ENCODE results near the gene METTL5.
"Not testable (repeated sequence)": the region's sequence is repeated elsewhere in the genome, so short reads cannot be mapped to it uniquely, and the experiment has no call there.

Gene METTL5

DNA sequence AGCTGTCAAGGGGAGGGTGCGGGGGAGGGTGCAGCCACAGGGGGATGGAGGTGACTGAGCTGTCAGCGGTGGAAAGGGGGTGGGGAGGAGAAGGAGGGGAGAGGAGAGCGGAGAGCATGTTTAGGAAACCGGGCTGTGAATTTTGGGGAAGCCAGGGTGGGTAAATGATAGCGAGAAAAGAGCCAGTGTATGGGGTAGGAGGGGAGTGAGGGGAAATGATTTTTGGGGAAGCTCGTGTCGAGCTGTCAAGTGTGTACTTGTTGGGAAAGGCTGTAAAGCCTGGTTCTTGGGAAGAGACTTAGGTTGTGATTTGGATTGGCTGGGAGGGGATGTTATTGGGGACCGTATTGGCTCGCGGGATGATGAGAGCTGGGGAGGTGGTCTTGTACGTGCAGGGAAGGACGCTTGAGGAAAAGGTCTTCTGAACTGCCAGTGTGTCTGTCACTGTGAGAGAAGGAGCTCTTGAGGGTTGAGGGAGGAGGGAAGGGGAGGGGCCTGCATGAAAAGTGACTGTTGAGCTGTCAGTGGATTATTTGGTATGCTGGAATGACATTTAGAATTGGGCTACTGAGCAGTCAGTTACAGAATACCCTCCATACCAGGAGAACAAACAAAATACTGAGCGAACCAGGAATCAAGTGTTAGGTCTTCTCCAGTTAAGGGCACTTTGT, 3.6 kb upstream of the METTL5 start:
- peak; percentile 25 for DNase-seq

DNA sequence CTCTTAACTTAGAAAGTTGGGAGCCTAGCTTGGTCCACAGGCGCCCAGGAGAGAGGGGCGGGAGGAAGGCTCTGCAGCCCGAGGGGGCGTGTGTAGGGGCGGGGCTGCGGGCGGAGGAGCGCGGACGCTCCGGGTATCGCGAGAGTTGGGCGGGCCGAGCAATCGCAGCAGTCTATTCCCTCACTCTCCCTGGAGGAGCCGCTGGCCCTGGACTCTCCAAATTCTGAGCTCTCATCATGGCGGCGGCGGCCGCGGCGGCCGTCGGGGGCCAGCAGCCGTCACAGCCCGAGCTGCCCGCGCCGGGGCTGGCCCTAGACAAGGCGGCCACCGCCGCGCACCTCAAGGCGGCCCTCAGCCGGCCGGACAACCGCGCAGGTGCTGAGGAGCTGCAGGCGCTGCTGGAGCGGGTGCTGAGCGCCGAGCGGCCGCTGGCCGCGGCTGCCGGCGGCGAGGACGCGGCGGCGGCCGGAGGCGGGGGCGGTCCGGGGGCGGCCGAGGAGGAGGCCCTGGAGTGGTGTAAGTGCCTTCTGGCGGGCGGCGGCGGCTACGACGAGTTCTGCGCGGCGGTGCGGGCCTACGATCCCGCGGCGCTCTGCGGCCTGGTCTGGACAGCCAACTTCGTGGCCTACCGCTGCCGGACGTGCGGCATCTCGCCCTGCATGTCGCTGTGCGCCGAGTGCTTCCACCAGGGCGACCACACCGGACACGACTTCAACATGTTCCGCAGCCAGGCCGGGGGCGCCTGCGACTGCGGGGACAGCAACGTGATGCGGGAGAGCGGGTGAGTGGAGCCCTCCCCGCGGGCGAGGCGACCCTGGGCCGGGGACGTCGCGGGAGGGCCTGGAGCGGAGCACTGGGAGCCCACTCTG, 2.8 kb upstream of the METTL5 start, which contains the start of gene UBR3:
TSS of gene UBR3 (plus strand) at position 183 of the 869 bp plus-strand sequence. CDS start at position 237, 54 bp downstream.
- DNase-seq: peak; percentile 90

DNA sequence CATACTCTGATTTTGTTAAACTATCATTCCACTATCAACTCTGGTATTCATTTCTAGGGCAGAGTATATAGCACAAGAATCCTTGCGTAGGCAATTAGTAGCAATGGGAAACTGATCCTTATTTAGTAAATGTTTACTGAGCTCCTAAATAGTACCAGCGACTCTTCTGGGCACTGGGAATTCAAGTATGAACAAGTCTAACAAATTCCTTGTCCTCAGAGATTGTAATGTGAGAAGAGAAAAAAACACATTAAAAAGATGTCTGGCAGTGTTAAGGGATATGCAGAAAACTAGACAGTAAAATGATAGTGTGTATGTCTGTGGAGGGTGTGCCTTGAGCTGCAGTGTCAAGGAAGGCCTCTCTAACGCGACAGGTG, 721 bp downstream of the METTL5 start:
- DNase-seq: no peak

DNA sequence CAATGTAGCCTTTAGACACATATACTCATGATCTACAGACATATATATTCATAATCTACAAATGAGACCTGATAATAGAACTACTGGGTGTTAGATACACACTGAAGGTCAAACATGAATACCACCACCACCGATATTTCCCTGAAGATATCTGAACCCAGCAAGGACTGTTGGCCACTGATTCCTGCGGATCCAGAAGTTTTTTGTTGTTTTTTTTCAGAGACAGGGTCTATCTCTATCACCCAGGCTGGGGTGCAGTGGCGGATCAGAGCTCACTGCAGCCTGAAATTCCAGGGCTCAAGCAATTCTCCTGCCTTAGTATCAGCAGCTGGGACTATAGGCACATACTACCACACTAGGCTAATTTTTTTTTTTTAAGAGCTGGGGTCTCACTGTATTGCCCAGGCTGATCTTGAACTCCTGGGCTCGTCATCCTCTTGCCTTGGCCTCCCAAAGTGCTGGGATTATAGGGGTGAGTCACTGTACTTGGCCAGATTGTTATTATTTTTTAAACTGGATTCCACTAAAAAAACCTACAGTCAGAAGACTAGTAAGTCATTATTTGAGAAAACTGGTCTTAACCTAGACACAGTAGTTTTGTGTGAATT, 1.8 kb downstream of the METTL5 start:
- no peak for DNase-seq

DNA sequence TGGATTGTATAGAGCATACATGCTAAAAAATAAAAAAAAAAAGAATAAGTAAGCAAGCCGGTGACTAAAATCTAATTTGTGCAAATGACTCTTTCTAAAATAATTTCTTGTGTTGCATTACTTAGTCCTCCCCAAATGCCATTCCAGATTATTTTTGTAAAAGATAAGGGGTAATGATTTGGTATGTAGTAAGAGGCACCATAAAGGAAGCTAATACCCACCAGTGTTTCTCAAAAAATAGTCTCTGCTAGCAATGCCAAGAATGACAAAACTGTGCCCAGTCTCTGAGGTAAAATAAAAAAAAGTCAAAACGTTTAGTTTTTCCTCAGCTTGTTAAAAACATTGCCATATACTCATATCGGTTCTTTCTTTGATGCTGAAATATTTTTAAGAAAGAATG, 2.7 kb downstream of the METTL5 start:
- DNase-seq: no peak

DNA sequence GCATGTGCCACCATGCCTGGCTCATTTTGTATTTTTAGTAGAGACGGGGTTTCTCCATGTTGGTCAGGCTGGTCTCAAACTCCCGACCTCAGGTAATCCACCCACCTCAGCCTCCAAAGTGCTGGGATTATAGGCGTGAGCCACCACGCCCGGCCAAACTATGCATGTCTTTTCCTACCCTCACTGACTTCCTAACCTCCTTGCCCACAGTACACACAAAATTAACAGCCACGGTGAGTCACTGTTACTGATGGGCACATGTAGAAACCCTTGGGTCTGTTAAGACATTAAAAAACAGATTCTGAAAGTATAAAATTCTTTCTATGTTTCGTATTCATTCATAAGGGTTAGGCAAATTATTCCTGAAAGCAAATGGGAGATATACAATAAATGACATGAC, 4.6 kb downstream of the METTL5 start:
- DNase-seq: not testable (repeated sequence)

DNA sequence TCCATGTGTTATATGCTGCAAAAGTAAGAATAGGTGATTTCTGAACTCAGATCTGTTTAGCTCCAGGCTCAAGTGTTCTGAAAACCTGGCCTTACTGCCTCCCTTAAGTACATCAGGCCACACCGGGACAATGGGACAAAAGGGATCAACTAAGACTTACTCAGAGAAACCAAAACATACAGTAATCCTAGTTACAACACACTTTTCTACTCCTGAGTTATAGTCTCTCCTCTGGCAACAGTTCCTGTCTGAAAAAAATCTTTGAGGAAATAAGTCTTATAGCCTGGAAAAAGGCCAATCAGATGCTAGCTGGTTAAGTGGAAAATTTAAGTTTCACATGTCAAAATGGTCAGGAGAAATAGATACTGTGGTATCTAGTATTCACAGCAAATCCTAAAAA, 5.6 kb downstream of the METTL5 start:
- DNase-seq: no peak

DNA sequence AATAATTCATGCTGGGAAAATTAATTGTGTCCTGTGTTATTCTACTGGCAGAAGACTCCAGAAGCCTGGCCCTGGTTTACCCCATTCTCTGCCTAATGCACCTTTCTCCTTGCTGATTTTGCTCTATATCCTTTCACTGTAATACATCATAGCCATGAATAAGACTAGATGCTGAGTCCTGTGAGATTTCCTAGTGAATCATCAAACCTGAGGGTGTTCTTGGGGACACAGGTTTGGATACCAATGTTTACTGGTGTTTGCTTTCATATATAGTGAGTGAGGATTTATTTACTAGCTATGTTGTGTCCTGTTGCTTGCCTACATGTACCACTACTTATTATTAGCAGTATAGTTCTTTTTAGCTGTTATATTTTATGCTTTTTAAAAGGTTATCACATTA, 6.5 kb downstream of the METTL5 start:
- no peak for DNase-seq

DNA sequence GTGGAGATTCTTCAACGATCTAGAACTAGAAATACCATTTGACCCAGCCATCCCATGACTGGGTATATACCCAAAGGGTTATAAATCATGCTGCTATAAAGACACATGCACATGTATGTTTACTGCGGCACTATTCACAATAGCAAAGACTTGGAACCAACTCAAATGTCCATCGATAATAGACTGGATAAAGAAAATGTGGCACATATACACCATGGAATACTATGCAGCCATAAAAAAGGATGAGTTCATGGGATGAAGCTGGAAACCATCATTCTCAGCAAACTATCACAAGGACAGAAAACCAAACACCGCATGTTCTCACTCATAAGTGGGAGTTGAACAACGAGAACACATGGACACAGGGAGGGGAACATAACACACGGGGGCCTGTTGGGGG, 7.3 kb downstream of the METTL5 start:
- DNase-seq: not testable (repeated sequence)

DNA sequence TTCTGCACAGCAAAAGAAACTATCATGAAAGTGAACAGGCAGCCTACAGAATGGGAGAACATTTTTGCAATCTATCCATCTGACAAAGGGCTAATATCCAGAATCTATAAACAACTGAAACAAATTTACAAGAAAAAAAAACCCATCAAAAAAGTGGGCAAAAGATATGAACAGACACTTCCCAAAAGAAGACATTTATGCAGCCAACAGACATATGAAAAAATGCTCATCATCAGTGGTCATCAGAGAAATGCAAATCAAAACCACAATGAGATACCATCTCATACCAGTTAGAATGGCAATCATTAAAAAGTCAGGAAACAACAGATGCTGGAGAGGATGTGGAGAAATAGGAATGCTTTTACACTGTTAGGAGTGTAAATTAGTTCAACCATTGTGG, 7.7 kb downstream of the METTL5 start:
- DNase-seq: not testable (repeated sequence)

DNA sequence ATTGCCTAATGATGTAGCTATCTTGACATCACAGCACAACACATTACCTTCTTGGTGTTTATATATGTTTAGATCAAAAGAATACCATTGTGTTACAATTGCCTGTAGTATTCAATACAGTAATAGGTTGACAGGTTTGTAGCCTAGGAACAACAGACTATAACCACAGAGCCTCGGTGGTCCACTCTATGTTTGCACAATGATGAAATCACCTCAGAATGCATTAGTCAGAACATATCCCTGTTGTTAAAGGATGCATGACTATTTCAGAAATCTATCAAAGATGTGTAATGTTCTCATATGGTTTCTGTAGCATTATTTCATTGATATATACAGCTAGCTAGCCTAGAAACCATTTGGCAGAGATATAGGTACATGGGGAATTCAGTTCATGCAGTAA, 8.9 kb downstream of the METTL5 start:
- peak; percentile 84 for DNase-seq

DNA sequence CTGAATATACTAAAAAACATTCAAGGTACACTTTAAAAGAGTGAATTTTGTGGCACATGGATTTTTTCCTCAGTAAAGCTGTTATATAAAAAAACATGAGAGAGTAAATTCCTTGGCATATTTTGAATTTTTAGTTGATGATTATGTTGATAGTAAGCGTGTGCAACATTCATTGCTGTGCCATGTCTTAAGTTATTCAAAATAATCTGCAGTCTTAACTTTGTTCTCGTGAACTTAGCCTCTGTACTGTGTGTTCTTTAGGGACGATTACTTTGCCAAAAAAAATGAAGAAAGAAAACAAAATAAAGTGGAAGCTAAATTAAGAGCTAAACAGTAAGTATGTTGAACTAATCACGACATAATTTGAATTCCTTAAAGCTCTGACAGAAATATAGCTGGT, 16.5 kb downstream of the METTL5 start:
- no peak for DNase-seq

DNA sequence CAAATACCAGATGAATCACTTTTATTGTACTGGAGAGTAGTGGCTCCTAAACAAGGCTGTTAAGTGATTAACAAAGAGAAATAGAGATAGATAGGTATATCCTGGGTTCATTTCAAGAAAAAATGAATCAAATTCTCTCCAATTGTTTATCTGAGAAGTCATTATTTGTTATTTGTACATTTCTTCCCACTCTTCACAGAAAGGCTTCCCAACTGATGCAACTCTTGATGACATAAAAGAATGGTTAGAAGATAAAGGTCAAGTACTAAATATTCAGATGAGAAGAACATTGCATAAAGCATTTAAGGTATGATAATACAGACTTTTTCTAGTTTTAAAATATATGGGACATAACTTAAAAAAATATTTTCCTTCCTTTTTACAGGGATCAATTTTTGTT, 18.1 kb downstream of the METTL5 start:
- DNase-seq: no peak

DNA sequence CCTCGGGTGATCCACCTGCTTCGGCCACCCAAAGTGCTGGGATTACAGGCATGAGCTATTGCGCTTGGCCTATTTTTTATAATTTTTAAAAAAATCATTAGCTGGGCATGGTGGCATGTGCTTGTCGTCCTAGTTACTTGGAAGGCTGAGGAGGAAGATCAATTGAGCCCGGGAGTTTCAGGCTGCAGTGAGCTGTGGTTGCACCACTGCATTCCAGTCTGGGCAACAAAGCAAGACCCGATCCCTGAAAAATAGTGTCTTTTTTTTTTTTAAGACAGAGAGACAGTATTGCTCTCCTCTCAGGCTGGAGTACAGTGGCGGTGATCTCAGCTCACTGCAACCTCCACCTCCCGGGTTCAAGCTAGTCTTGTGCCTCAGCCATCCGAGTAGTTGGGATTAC, 21.2 kb downstream of the METTL5 start:
- DNase-seq: no peak

DNA sequence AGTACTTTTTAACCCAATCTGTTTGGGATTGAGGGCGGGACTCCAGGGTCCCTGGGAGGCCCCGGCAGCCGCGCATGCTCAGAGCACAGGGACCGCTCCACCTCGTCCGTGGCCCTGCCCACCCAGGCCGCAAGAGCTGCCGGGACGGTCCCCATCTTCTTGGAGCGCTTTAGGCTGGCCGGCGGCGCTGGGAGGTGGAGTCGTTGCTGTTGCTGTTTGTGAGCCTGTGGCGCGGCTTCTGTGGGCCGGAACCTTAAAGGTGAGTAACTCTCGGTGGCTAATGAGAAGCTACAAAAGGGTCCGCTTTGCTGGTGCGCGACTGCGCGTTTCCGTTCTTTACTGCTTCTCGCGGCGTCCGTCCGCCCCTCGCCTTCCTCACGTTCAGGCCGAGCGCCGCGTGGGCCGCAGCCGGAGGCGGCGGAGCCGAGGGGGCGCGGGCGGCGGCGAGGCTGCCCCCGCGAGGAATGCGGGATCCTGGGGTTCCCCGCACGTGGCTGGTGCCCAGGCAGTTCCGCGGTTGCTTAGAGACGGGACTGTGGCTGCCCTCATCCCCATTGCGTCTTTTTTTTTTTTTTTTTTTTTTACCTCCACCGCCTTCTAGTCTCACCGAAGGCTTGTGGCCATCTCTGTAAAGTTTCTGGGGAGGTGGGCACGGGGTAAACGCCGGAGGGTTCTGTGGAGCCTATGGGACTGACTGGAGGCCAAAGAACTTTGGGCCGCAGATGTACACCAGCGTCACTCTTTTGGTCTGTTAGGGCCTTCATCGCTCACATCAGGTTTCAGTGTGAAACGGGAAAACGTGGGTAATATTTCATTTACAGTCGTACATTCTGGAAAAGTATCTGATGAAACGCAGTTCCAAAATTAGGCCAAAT, 25.8 kb downstream of the METTL5 start, which contains the start of gene SSB:
TSS of gene SSB (plus strand) at position 154 of the 875 bp plus-strand sequence. CDS start 2,090 bp downstream, outside the sequence.
- peak; percentile 89 for DNase-seq

DNA sequence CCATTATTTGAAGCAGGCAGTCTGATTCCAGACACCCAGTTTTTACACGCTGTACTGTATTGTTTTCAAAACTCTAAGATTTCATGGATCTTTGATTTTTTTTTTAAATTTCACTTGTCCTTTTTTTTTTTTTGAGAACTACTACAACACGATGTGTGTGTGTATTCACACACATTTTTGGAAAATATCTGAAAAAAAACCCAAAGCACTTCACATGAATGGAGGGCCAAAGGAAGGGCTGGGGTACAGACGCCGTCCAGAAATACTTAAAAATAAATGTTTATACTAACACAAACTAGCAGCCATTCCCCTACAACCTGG, 26.3 kb downstream of the METTL5 start:
- no peak for DNase-seq

DNA sequence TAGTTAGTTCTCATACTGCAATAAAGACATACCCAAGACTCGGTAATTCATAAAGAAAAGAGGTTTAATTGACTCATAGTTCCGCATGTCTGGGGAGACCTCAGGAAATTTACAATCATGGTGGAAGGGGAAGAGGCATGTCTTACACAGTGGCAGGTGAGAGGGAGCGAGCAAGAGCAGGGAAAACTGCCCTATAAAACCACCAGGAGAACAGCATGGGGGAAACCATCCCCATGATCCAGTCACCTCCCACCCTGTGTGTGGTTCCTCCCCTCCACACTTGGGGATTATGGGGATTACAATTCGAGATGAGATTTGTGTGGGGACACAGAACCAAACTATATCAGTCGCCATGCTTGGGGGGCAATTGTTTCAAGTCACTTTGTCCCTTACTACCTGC, 27.1 kb downstream of the METTL5 start:
- DNase-seq: no peak

DNA sequence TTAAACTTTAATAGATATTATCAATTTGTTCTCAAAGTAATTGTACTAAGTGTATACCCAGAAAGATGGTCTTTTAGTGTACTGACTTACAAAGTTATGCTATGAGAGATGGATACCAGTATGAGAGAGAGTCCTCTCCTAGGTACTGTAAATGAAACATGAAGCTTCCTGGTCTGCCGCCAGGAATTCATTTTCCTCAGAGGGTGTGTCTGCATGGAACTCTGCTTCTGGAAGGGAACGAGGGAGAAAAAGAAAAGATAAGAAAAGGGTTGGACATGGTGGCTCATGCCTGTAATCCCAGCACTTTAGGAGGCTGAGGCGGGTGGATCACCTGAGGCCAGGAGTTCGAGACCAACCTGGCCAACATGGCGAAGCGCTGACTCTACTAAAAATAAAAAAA, 28.3 kb downstream of the METTL5 start:
- no peak for DNase-seq

DNA sequence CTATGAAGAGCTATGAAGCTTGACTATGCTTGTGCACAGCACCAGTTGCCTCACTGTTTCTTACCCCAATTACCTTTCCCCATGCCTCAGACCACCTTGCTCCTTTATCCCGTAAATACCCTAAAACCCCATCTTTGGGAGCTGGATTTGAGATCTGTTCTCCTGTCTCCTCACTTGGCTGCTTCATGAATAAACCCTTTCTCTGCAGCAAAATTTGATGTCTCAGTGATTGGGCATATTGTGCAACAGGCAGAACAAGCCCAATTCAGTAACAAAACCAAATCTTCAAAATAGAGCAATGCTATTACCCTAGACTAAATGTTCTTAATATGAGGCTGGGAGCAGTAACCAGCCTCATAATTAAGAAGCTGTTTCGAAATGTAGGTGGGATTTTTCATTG, 29.5 kb downstream of the METTL5 start:
- DNase-seq: no peak

DNA sequence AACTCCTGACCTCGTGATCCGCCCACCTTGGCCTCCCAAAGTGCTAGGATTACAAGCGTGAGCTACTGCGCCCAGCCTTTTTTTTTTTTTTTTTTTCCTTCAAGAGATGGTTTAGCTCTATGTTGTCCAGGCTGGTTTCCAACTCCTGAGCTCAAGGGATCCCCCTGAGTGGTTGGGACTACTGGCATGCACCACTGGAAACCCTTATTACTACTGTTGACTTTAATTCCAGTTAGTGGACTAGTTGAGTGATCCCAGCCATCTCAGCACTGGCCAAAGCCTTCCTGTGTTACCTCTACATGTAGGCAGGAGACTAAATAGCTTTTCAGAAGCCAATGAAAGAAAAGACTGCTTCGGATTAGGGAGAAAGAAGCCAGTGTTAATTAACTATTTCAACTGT, 34.1 kb downstream of the METTL5 start:
- no peak for DNase-seq

DNA sequence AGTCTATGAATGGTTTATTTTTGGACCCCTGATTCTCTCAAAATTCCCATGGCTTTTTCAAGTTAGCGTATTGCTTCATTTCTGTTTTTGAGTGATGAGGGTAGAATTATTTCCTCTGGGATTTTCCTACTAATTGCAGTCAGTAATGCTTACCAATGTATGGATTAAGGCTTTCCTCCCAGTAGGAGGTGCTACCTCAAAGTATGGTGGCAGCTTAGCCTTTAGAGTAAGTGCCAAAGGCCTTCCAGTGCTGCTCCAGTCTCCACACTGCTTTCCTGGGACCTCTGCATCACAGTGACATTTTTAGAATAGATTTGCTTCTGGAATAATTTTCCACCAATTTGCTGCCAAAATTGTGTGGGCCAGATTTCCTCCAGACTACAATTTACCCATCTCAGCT, 42.2 kb downstream of the METTL5 start:
- DNase-seq: no peak

DNA sequence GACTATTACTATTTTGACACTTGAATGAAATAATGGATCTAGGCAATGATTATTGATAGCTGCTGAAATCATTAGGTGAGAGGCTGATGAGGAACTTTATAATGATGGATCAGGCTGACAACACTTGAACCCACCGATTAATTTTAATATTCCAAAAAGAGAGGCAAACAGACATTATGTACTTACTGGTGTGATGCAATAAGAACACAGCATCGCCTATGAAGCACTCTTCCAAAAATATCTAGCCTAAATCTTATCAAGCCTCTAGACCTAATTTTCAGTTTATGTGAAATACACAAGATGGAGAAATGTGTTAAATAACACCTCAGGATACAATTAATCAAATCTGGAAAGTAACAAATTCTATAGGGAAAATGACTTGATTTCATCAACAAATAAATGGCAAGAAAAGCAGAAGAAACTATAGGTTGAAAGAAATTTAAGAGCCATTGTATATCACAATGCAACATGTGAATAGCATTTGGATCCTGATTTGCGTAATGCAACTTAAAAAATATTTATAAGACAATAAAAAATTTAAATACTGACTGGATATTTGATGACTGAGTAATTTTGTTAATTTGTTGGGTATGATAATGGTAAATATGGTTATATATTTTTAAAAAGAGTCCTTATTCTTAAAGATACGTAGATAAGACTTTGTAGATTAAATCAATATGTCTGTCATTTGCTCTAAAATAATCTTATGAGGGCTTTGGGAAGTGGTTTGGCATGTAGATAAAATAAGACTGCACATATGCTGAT, 43.3 kb downstream of the METTL5 start:
- no peak for DNase-seq
